SK-N-SH treated with all-trans-retinoic acid at 6 μM for 48 hours (cell line): ENCODE results near the gene KIAA0319L.

ENCODE experiments used
- ATAC-seq: fragments of 200-7000 bp; cut with Tn5 transposase; 3 replicates; pipeline ENCODE4 v1.9.1; 2020; ENCODE audit warnings: mild to moderate bottlenecking, moderate library complexity
- ARNTL ChIP-seq: fragments of 450-650 bp; formaldehyde crosslinking; IDR thresholded peaks from 2 replicates; pipeline ENCODE4 v1.5.0; 2020; ENCODE audit warnings: low read depth, mild to moderate bottlenecking, moderate library complexity, borderline replicate concordance
- BACH2 ChIP-seq: fragments of 250-450 bp; sonication (Bioruptor Pico); IDR thresholded peaks from 2 replicates; pipeline ENCODE4 v1.9.0; 2021; ENCODE audit warnings: mild to moderate bottlenecking, borderline replicate concordance
- CSDC2 ChIP-seq: fragments of 250-450 bp; sonication (Bioruptor Pico); IDR thresholded peaks from 2 replicates; pipeline ENCODE4 v1.5.0; 2020; ENCODE audit warnings: mild to moderate bottlenecking, moderate library complexity
- ESRRG ChIP-seq: fragments of 250-450 bp; sonication (Bioruptor Pico); IDR thresholded peaks from 2 replicates; pipeline ENCODE4 v1.6.1; 2021; ENCODE audit warnings: mild to moderate bottlenecking
- ISL1 ChIP-seq: fragments of 250-450 bp; sonication (Bioruptor Pico); IDR thresholded peaks from 2 replicates; pipeline ENCODE4 v2.1.2; 2022; ENCODE audit warnings: mild to moderate bottlenecking, moderate library complexity
- PPARA ChIP-seq: fragments of 250-450 bp; sonication (Bioruptor Pico); IDR thresholded peaks from 2 replicates; pipeline ENCODE4 v1.5.0; 2020; ENCODE audit warnings: mild to moderate bottlenecking, borderline replicate concordance
- RARB ChIP-seq: fragments of 250-450 bp; sonication (Bioruptor Pico); IDR thresholded peaks from 2 replicates; pipeline ENCODE4 v1.8.0; 2021; ENCODE audit warnings: mild to moderate bottlenecking, moderate library complexity
- TCF4 ChIP-seq: fragments of 250-450 bp; sonication (Bioruptor Pico); IDR thresholded peaks from 2 replicates; pipeline ENCODE4 v1.8.0; 2021; ENCODE audit warnings: mild to moderate bottlenecking, moderate library complexity, borderline replicate concordance
- ZC3H10 ChIP-seq: fragments of 250-450 bp; sonication (Bioruptor Pico); IDR thresholded peaks from 2 replicates; pipeline ENCODE4 v1.5.1; 2021; ENCODE audit warnings: mild to moderate bottlenecking, moderate library complexity
- ZFP3 ChIP-seq: fragments of 250-450 bp; sonication (Bioruptor Pico); IDR thresholded peaks from 2 replicates; pipeline ENCODE4 v1.5.0; 2020; ENCODE audit warnings: mild to moderate bottlenecking, moderate library complexity
- ZFP30 ChIP-seq: fragments of 450-650 bp; formaldehyde crosslinking; IDR thresholded peaks from 2 replicates; pipeline ENCODE4 v1.5.0; 2022; ENCODE audit warnings: mild to moderate bottlenecking, moderate library complexity
- ZNF565 ChIP-seq: fragments of 450-650 bp; formaldehyde crosslinking; conservative IDR thresholded peaks from 2 replicates; pipeline ENCODE4 v1.5.0; 2020; ENCODE audit warnings: low read depth, mild to moderate bottlenecking, moderate library complexity
- ZNF70 ChIP-seq: fragments of 450-650 bp; formaldehyde crosslinking; IDR thresholded peaks from 2 replicates; pipeline ENCODE4 v1.5.0; 2020; ENCODE audit warnings: mild to moderate bottlenecking, moderate library complexity
- TF ChIP-seq, protein P1 (sequence below): fragments of 250-450 bp; sonication (Bioruptor Pico); IDR thresholded peaks from 2 replicates; pipeline ENCODE4 v1.5.1; 2021; ENCODE audit warnings: mild to moderate bottlenecking, moderate library complexity
- TF ChIP-seq, protein P2 (sequence below): fragments of 250-450 bp; sonication (Bioruptor Pico); IDR thresholded peaks from 2 replicates; pipeline ENCODE4 v1.5.0; 2020; ENCODE audit warnings: mild to moderate bottlenecking, moderate library complexity
- TF ChIP-seq, protein P3 (sequence below): fragments of 250-450 bp; sonication (Bioruptor Pico); IDR thresholded peaks from 2 replicates; pipeline ENCODE4 v1.8.0; 2021; ENCODE audit warnings: low read depth, mild to moderate bottlenecking, moderate library complexity, borderline replicate concordance
- TF ChIP-seq, protein P4 (sequence below): fragments of 250-450 bp; sonication (Bioruptor Pico); IDR thresholded peaks from 2 replicates; pipeline ENCODE4 v1.8.0; 2020; ENCODE audit warnings: mild to moderate bottlenecking, moderate library complexity, borderline replicate concordance
- TF ChIP-seq, protein P5 (sequence below): fragments of 250-450 bp; sonication (Bioruptor Pico); IDR thresholded peaks from 2 replicates; pipeline ENCODE4 v1.5.1; 2020; ENCODE audit warnings: low read depth, mild to moderate bottlenecking, moderate library complexity

KIAA0319L gene

DNA sequence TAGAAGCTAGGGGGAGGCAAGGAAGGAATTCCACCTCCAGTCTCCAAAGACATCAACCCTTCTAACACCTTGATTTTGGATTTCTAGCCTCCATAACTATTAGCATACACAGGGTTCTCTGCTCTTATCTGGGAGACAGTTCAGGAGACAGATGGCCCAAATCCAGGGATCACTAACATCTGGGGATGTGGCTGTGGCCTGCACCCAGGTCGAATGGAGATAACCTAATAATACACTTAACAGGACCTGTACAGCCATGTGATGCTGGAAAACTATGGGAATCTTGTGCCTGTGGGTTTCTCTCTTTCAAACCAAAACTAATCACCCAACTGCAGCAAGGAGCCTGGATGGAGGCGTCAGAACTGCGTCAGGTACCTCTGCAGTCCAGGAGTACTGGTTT is 47.6 kb downstream of the KIAA0319L start:
- no peak for ATAC-seq
- TF ChIP-seq ISL1 (CRISPR knock-in tag) (no peak), ESRRG (CRISPR knock-in tag) (no peak), TCF4 (CRISPR knock-in tag) (peak; percentile 28; the same call in 1 of the 2 replicates)
- TF ChIP-seq, all 23 proteins: peak for 1

DNA sequence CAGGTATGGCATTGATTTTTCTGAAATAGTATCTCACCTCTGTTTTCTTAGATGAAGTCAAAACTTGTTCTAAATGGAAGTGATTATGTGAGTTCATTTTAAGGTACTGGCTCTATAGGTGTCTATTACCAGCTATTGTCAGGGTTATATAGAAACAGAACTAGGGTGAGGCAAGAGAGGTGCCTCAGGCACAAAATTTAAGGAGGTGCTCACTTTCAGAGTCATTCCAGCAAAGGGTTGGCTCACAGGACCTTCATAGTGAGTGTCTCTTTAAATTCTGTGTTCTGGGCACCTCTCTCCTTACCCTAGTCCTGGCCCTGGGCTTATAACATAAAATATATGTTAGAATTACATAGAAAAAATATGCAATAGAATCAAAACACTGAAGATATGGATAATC is 49.3 kb downstream of the KIAA0319L start:
- TF ChIP-seq, protein P1, sequence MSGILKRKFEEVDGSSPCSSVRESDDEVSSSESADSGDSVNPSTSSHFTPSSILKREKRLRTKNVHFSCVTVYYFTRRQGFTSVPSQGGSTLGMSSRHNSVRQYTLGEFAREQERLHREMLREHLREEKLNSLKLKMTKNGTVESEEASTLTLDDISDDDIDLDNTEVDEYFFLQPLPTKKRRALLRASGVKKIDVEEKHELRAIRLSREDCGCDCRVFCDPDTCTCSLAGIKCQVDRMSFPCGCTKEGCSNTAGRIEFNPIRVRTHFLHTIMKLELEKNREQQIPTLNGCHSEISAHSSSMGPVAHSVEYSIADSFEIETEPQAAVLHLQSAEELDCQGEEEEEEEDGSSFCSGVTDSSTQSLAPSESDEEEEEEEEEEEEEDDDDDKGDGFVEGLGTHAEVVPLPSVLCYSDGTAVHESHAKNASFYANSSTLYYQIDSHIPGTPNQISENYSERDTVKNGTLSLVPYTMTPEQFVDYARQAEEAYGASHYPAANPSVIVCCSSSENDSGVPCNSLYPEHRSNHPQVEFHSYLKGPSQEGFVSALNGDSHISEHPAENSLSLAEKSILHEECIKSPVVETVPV: no peak
- TF ChIP-seq ESRRG (CRISPR knock-in tag) (no peak), RARB (CRISPR knock-in tag) (no peak), PPARA (CRISPR knock-in tag) (no peak), ARNTL (CRISPR knock-in tag) (no peak), BACH2 (no peak), ZNF565 (CRISPR knock-in tag) (no peak), ZFP3 (CRISPR knock-in tag) (no peak), CSDC2 (CRISPR knock-in tag) (no peak), ZC3H10 (CRISPR knock-in tag) (no peak)
- TF ChIP-seq, protein P2, sequence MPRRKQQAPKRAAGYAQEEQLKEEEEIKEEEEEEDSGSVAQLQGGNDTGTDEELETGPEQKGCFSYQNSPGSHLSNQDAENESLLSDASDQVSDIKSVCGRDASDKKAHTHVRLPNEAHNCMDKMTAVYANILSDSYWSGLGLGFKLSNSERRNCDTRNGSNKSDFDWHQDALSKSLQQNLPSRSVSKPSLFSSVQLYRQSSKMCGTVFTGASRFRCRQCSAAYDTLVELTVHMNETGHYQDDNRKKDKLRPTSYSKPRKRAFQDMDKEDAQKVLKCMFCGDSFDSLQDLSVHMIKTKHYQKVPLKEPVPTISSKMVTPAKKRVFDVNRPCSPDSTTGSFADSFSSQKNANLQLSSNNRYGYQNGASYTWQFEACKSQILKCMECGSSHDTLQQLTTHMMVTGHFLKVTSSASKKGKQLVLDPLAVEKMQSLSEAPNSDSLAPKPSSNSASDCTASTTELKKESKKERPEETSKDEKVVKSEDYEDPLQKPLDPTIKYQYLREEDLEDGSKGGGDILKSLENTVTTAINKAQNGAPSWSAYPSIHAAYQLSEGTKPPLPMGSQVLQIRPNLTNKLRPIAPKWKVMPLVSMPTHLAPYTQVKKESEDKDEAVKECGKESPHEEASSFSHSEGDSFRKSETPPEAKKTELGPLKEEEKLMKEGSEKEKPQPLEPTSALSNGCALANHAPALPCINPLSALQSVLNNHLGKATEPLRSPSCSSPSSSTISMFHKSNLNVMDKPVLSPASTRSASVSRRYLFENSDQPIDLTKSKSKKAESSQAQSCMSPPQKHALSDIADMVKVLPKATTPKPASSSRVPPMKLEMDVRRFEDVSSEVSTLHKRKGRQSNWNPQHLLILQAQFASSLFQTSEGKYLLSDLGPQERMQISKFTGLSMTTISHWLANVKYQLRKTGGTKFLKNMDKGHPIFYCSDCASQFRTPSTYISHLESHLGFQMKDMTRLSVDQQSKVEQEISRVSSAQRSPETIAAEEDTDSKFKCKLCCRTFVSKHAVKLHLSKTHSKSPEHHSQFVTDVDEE: no peak
- TF ChIP-seq, protein P3, sequence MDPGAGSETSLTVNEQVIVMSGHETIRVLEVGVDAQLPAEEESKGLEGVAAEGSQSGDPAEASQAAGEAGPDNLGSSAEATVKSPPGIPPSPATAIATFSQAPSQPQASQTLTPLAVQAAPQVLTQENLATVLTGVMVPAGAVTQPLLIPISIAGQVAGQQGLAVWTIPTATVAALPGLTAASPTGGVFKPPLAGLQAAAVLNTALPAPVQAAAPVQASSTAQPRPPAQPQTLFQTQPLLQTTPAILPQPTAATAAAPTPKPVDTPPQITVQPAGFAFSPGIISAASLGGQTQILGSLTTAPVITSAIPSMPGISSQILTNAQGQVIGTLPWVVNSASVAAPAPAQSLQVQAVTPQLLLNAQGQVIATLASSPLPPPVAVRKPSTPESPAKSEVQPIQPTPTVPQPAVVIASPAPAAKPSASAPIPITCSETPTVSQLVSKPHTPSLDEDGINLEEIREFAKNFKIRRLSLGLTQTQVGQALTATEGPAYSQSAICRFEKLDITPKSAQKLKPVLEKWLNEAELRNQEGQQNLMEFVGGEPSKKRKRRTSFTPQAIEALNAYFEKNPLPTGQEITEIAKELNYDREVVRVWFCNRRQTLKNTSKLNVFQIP (CRISPR knock-in tag): no peak
- TF ChIP-seq, protein P4, sequence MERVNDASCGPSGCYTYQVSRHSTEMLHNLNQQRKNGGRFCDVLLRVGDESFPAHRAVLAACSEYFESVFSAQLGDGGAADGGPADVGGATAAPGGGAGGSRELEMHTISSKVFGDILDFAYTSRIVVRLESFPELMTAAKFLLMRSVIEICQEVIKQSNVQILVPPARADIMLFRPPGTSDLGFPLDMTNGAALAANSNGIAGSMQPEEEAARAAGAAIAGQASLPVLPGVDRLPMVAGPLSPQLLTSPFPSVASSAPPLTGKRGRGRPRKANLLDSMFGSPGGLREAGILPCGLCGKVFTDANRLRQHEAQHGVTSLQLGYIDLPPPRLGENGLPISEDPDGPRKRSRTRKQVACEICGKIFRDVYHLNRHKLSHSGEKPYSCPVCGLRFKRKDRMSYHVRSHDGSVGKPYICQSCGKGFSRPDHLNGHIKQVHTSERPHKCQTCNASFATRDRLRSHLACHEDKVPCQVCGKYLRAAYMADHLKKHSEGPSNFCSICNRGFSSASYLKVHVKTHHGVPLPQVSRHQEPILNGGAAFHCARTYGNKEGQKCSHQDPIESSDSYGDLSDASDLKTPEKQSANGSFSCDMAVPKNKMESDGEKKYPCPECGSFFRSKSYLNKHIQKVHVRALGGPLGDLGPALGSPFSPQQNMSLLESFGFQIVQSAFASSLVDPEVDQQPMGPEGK (CRISPR knock-in tag): no peak
- no peak for ATAC-seq

DNA sequence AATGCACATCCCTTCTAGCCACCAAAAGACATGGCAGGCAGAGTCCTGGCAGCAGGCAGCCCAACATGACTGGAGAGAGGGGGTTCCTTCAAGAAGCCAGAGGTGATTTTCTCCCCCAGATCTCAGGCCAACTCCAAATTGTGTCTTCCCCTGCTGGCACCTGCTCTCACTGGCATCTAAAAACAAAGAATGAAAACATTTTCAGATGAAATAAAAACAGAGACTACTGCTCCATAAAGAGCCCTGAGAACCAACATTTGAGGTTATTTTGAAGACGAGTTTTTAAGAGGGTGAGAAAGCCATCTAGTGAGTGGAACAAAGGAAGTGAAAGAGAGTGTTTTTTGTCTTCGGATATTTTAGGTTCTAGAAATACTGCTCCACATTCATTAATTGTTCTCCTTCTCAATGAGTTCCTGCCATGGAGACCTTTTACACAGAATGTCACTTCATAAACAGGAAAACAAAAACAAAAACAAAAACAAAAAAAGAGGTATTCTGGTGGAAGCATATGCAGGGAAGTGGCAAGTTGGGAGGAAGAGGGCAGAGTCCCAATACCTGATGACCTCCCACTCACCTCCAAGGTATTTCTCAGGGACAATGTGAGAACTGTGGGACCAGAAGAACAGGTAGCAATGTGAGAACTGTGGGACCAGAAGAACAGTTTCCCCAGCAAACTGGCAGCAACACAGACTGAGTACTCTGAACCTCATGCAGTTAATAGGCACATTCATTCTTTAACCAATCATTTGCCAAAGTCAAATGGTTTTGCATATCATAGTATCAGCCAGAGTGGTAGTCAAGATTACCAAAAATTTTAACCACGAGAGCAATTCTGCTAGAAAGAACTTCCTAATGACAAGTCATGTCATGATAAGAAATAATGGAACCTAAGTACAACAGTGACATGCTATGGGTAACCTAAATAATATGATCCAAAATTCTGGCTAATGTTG is 50.0 kb downstream of the KIAA0319L start:
- TF ChIP-seq, protein P5, sequence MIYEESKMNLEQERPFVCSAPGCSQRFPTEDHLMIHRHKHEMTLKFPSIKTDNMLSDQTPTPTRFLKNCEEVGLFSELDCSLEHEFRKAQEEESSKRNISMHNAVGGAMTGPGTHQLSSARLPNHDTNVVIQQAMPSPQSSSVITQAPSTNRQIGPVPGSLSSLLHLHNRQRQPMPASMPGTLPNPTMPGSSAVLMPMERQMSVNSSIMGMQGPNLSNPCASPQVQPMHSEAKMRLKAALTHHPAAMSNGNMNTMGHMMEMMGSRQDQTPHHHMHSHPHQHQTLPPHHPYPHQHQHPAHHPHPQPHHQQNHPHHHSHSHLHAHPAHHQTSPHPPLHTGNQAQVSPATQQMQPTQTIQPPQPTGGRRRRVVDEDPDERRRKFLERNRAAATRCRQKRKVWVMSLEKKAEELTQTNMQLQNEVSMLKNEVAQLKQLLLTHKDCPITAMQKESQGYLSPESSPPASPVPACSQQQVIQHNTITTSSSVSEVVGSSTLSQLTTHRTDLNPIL: no peak
- TF ChIP-seq RARB (CRISPR knock-in tag) (no peak), ZFP30 (CRISPR knock-in tag) (no peak), ZNF70 (no peak)
- TF ChIP-seq, all 23 proteins: peak for 0
- no peak for ATAC-seq
